Amniotic stem cell (primary cell): ENCODE data around the gene CDH4.

Source experiments
- DNase-seq: peaks from one replicate; lab custom pipeline; 2025; lab: John Stamatoyannopoulos, UW

Gene CDH4

GRCh38 chr20:61605862-61606557 lies 353.9 kb downstream of the CDH4 start:
- no peak for DNase-seq

DNA sequence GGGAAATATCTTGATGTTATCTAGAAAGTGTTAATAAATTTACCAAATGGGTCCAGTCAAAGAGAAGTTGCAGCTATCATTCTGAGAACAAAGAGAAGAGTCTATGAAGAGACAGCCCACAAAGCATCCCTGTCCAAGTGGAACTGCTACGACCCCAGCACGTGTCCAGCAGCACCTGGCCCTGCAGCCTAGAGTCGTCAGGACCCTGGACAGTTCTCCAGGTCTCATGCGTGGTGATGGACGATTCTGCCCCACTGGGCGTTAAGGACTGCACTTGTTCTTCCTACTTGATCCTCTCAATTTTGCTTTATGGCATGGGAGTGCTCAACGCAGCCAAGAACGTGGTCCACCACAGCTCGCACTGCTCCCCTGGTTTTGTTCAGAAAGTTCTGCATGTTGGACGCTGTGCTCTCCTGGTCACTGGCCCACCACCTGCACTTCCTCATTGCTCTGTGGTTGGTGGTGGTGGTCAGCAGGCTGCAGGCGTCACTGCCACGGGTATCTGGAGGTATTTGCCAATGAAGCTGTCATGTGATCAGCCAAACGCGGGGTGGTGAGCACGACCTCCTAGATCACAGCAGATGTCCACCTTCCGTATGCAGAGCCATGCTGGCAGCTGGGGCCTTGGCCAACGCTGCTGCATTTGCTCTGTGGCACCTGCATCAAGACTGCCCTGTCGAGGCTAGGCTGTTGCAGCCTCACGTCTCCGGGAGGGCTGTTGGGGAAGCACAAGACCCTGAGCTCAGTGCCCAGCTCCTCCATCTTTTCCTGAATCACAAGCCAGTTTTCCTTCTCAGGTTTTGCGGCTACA lies 356.4 kb downstream of the CDH4 start:
- no peak for DNase-seq

DNA sequence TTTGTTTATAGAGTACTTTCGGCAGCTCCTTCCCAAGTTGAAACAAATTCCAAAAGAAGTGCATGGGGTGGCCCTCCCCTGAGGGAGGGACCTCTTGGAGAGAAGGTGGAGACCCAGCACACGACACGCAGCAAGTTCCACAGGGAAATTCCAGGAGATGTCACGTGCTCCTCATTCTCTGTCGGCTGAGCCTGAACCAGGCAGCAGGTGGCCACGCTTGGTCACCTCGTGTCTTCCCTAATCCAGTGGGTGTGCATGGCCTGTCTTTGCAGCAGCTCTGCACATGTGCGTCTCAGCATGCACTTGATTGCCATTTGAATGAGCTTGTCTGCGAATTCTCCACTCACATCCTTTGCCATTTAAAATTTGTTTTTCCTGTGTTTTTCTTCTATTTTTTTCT lies 357.4 kb downstream of the CDH4 start:
- DNase-seq: no peak

GRCh38 chr20:61611401-61612180 lies 359.5 kb downstream of the CDH4 start:
- DNase-seq: no peak

GRCh38 chr20:61613917-61614705 lies 362.1 kb downstream of the CDH4 start:
- DNase-seq: no peak

DNA sequence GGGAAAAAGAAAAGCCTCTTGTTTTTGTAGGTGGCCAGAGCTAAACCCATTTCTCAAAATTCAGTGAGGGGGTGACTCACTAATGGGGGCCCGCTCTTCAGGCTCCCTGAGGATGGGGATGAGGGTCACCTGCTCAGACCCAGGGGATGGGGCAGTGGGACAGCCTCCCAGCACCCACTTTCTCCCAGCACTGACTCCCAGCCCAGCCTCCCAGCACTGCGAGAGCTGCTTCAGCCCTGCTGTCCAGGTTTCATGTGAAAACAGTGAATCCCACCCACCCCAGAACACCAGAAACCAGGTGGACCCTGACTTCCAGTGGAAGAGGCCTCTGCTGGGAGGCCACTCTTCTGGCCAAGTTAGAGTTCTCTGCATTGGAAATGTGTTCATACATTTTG lies 362.6 kb downstream of the CDH4 start:
- no peak for DNase-seq

GRCh38 chr20:61615806-61616205 lies 363.7 kb downstream of the CDH4 start:
- DNase-seq: no peak

DNA sequence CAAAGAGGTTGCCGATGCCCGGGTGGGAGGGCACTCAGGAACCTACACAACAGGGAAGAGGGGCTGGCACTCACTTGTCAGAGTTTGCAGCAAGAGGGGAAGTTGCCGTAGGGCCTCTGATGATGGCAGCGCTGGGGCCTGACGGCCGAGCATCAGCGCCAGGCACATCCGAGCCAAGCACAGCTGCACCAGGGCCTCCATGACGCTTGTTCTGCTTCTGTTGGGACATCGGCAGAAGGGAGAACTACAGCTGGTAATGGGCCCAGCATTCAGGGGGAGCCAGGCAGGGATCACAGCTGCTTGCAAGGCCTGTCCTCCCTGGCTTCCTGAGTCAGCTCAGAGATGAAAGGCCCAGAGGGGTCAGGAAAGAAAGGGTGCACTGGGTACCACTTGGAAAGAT lies 367.7 kb downstream of the CDH4 start:
- no peak for DNase-seq

DNA sequence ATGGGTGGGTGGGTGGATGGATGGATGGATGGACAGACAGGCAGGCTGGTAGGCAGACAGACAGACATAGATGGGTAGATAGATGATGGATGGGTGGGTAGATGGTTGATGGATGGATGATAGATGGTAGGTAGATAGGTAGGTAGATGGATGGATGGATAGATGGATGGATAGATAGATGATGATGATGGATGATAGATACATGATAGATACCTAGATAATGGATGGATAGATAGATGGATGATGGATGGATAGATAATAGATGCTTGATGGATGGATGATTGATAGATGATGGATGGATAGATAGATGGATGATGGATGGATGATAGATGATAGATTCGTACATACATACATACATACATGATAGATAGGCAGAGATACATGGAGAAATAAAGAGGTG lies 368.1 kb downstream of the CDH4 start:
- DNase-seq: no peak

GRCh38 chr20:61621035-61621730 lies 369.1 kb downstream of the CDH4 start:
- DNase-seq: no peak

DNA sequence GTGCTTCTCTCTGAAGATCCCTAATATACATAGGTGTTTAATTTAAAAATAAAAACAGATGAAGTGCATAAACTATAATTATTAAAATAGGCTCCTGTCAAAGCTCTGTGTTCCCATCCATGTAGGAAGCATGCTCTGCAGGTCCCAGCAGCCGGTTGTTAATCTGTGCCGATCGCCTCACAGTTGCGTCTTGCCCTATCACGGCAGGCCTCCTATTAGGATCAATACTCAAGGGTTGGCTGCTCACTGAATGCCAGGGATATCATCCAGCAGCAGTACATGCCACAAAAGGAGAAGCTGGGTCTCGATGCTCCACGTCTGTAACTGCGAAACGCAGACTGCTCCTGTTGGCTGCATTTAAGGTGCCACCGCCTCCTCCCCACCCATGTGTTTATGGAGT lies 369.8 kb downstream of the CDH4 start:
- DNase-seq: no peak

DNA sequence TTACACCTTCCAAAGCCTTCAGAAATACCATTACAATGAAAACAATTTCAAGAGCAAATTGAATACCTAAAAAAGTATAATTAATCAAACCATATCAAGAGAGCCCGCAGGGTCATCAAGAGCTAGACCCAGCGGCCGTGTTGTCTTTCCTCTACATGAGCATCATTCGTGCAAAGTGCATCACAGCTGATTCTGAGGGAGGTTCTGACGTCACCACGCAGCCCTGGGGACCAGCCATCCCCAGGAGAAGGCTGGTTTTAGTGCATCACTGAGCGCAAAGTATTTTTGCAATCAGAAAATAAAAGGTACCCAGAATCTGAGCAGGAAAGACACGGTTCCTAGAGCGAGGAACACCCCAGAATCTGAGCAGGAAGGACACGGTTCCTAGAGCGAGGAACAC lies 371.4 kb downstream of the CDH4 start:
- no peak for DNase-seq

GRCh38 chr20:61625246-61625645 lies 373.2 kb downstream of the CDH4 start:
- DNase-seq: no peak

GRCh38 chr20:61626412-61626811 lies 374.4 kb downstream of the CDH4 start:
- no peak for DNase-seq

GRCh38 chr20:61627791-61628415 lies 375.8 kb downstream of the CDH4 start:
- DNase-seq: no peak

DNA sequence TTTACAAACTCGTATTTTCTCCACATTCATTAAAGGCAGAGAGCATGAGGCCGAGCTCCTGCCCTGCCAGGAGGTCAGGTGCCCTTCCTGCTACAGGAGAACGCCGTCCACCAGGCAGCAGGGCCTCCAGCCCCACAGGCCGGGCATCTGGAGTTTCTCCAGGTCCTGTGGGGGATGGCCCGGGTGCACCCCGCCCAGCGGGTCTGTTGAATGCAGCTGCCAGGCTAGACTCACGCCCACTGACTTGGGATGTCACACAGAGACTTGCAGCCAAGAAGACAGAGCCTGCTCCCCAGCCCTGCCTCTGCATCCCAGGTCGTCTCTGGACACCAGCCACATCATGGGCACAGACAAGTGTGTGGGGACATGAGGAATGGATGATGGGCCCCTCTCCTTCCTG lies 376.4 kb downstream of the CDH4 start:
- no peak for DNase-seq

GRCh38 chr20:61628901-61629601 lies 377.0 kb downstream of the CDH4 start:
- DNase-seq: no peak

GRCh38 chr20:61629602-61630390 lies 377.7 kb downstream of the CDH4 start:
- DNase-seq: no peak

DNA sequence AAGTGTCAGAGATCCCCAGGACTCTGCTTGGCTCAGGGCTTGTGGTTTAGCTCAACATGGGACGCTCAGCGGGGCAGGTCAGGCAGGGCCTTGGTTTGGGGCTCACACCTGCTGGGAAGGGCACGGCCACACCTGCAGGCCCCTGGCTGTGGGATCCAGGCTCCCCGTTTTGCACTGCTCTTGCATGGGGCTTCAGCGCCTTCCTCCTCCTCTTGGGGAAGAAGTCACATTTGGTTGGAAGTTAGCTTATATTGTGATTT lies 378.3 kb downstream of the CDH4 start:
- DNase-seq: no peak

DNA sequence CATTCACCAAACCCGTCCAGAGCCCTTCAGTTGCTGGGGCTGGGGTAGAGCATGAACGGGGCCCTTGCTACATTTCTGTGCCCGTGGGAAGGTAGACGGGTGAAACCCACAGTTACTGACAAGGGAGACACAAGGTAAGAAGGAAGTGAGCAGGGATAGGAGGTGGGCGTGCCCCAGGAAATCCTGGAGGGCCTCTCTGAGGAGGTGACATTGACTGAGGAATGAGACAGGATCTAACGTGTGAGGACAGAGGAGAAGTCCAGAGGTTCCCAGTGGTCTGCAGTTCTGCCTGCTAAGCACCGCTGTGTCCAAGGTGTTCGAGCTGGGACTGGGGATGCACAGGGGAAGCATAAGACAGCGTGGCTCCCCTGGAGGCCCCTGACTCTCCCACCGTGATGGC lies 378.8 kb downstream of the CDH4 start:
- no peak for DNase-seq
